H1 (cell line): Measurements from ENCODE around the gene LRRC42. TPM values are rescaled to one million over a fixed set of nuclear protein-coding genes. Genes with fewer than 3 reads are reported as not detected.

Experiments
- BRCA1 ChIP-seq: IDR thresholded peaks from 2 replicates; pipeline ENCODE4 v1.6.1; 2012; ENCODE audit warnings: low read depth, low read length, improper control_type of control experiment
- CBX8 ChIP-seq: fragments of 300-800, 300-1000 bp; sonication (generic); IDR thresholded peaks from 2 replicates; pipeline ENCODE4 v1.7.1; 2016; ENCODE audit warnings: low read depth, low read length, borderline replicate concordance
- E2F6 ChIP-seq: IDR thresholded peaks from 2 replicates; pipeline ENCODE4 v1.6.1; 2012; ENCODE audit warnings: inconsistent platforms
- EGR1 ChIP-seq: IDR thresholded peaks from 2 replicates; pipeline ENCODE4 v1.6.1; 2011; ENCODE audit warnings: low read depth, low read length, borderline replicate concordance
- MAFK ChIP-seq: IDR thresholded peaks from 2 replicates; pipeline ENCODE4 v1.6.1; 2012; ENCODE audit warnings: low read depth, mild to moderate bottlenecking, improper control_type of control experiment, low read length
- NRF1 ChIP-seq: IDR thresholded peaks from 2 replicates; pipeline ENCODE4 v1.6.1; 2011; ENCODE audit warnings: mild to moderate bottlenecking, low read depth, low read length, improper control_type of control experiment
- SIX5 ChIP-seq: IDR thresholded peaks from 2 replicates; pipeline ENCODE4 v1.6.1; 2011; ENCODE audit warnings: mild to moderate bottlenecking, low read depth, low read length
- SRF ChIP-seq: IDR thresholded peaks from 2 replicates; pipeline ENCODE4 v1.6.1; 2011; ENCODE audit warnings: mild to moderate bottlenecking, low read depth, low read length, moderate library complexity
- TBP ChIP-seq: IDR thresholded peaks from 2 replicates; pipeline ENCODE4 v1.6.1; 2011; ENCODE audit warnings: low read depth, low read length, improper control_type of control experiment
- polyA plus RNA-seq, 7 experiments: library from polyadenylated mRNA; depleted of rRNA in 3 of 7; stranded (reverse) in 5 of 7; unstranded in 2 of 7; fragments of >200 nt in 5 of 7; fragments of 200-250 nt in 2 of 7; gene quantifications; 1 replicate in 5 of 7; 2 replicates in 1 of 7; 4 replicates in 1 of 7; pipeline versions ENCODE4 v1.2.1 to v1.2.3, GENCODE V29; 2011 to 2013; ENCODE audit warnings: missing spikeins in 2 of 7, mixed read lengths in 2 of 7
- total RNA-seq: library from RNA; stranded (reverse); fragmentation: NEBNext Ultra II Directional; extraction: Animal tissue kit (Norgen Biotek cat#: 25700); gene quantifications from 2 replicates; pipeline ENCODE4 v1.2.1, GENCODE V29; 2021

LRRC42 gene
- total and polyA plus RNA-seq, 2 of the 8 experiments (the other 6 are each of a cell fraction or from before 2014, with no cell fraction given), result 38.2 to 54.1 TPM

GRCh38 chr1:53929246-53929960 is 16.7 kb upstream of the LRRC42 start (continued):
- TF ChIP-seq SIX5 (no peak), SRF (no peak), NRF1 (no peak), BRCA1 (no peak), EGR1 (no peak), TBP (no peak), CBX8 (no peak), E2F6 (no peak), MAFK (no peak)
- TF ChIP-seq, all 59 proteins: peak for 0
